OCI-LY7 (cell line): ENCODE measurements around the gene NGB. TPM values are rescaled to one million over a fixed set of nuclear protein-coding genes. Genes with fewer than 3 reads are reported as not detected.
A peak's percentile ranks its signal among the peaks of the same experiment; 100 is the strongest.

Experiments
- Bru-seq: library from RNA; stranded (reverse); fragments of 400-500 nt; gene quantifications from one replicate; lab custom pipeline; 2021; lab: Mats Ljungman, UMichigan
- BruChase-seq, 2 experiments: library from RNA; stranded (reverse); fragments of 400-500 nt; gene quantifications; one replicate each; lab custom pipeline; 2021; lab: Mats Ljungman, UMichigan
- BruUV-seq: library from RNA; stranded (reverse); fragments of 400-500 nt; replicated peaks from 2 replicates; lab custom pipeline; 2021; lab: Mats Ljungman, UMichigan
- CTCF ChIA-PET: fragments of 300-600 bp; sonication (Branson Sonifier 250); formaldehyde crosslinking; loops from one replicate; lab custom pipeline; 2022; ENCODE audit warnings: antibody characterized with exemption; ENCODE audit not compliant: unreplicated experiment; lab: Charles Lee
- POLR2A ChIA-PET: fragments of 300-600 bp; sonication (Branson Sonifier 250); formaldehyde crosslinking; loops from one replicate; lab custom pipeline; 2022; ENCODE audit warnings: antibody characterized with exemption; lab: Charles Lee
- DNase-seq: peaks from one replicate; pipeline ENCODE4 v3.0.0-alpha.2; 2015; ENCODE audit warnings: low spot score
- H2AFZ ChIP-seq: fragments of 200-600 bp; sonication (generic), shearing (Covaris generic); 2 replicates; pipeline ENCODE4 v1.6.1; 2014; ENCODE audit warnings: mild to moderate bottlenecking, antibody characterized with exemption, low read length, moderate library complexity
- H3K27ac ChIP-seq: fragments of 200-600 bp; sonication (generic); 2 replicates; pipeline ENCODE4 v1.5.1; 2014; ENCODE audit warnings: mixed run types, low read depth, mild to moderate bottlenecking, moderate library complexity, low read length, inconsistent platforms; ENCODE audit not compliant: poor library complexity, severe bottlenecking
- H3K36me3 ChIP-seq: fragments of 200-600 bp; sonication (generic); 2 replicates; pipeline ENCODE4 v1.6.1; 2014; ENCODE audit warnings: mild to moderate bottlenecking, antibody characterized with exemption, low read length, moderate library complexity, mixed read lengths; ENCODE audit not compliant: insufficient read depth
- H3K4me1 ChIP-seq: fragments of 200-600 bp; sonication (generic); 2 replicates; pipeline ENCODE4 v1.5.1; 2014; ENCODE audit warnings: mild to moderate bottlenecking, low read length; ENCODE audit not compliant: insufficient read depth, poor library complexity, severe bottlenecking
- H3K4me2 ChIP-seq: fragments of 200-600 bp; sonication (generic); 2 replicates; pipeline ENCODE4 v1.6.1; 2014; ENCODE audit warnings: mild to moderate bottlenecking, low read length
- H3K4me3 ChIP-seq: fragments of 200-600 bp; sonication (generic); 2 replicates; pipeline ENCODE4 v1.5.1; 2014; ENCODE audit warnings: mild to moderate bottlenecking, low read depth, low read length; ENCODE audit not compliant: poor library complexity, severe bottlenecking
- H3K79me2 ChIP-seq: fragments of 200-600 bp; sonication (generic); 2 replicates; pipeline ENCODE4 v1.6.1; 2016; ENCODE audit warnings: low read depth, mild to moderate bottlenecking, low read length, moderate library complexity, mixed read lengths; ENCODE audit not compliant: insufficient read depth
- H3K9me2 ChIP-seq: fragments of 200-600 bp; sonication (generic); 2 replicates; pipeline ENCODE4 v1.6.1; 2016; ENCODE audit warnings: mild to moderate bottlenecking, low read length, mixed read lengths; ENCODE audit not compliant: insufficient read depth
- H3K9me3 ChIP-seq: fragments of 200-600 bp; sonication (generic); 2 replicates; pipeline ENCODE4 v1.6.1; 2014; ENCODE audit warnings: mild to moderate bottlenecking, mixed run types, low read length, mixed read lengths
- H4K20me1 ChIP-seq: fragments of 200-600 bp; sonication (generic); 2 replicates; pipeline ENCODE4 v1.6.1; 2014; ENCODE audit warnings: mild to moderate bottlenecking, antibody characterized with exemption, low read length, moderate library complexity, mixed read lengths; ENCODE audit not compliant: insufficient read depth
- CTCF ChIP-seq: fragments of 200-600 bp; sonication (generic); conservative IDR thresholded peaks from 2 replicates; pipeline ENCODE4 v1.5.1; 2014; ENCODE audit warnings: mild to moderate bottlenecking, antibody characterized with exemption, low read length, moderate library complexity, mixed read lengths
- EZH2phosphoT487 ChIP-seq: fragments of 200-600 bp; sonication (generic); IDR thresholded peaks from 2 replicates; pipeline ENCODE4 v1.6.1; 2018; ENCODE audit warnings: low read depth, borderline replicate concordance, mild to moderate bottlenecking, mixed run types, antibody characterized with exemption, low read length, moderate library complexity, mixed read lengths
- intact Hi-C: fragments of 100-400 bp; cut with micrococcal nuclease; formaldehyde crosslinking; loops from one replicate; pipeline ENCODE4 v1.10.0; 2022; ENCODE audit not compliant: unreplicated experiment
- long read RNA-seq: library from polyadenylated mRNA; stranded (forward); transcript quantifications from one replicate; pipeline ENCODE4 v2.0.0, GENCODE V29; 2022
- total RNA-seq, 2 experiments: library from RNA; depleted of rRNA in 1 of 2; stranded (reverse); fragments of >200 nt in 1 of 2; shearing (Covaris generic) in 1 of 2; gene quantifications; 2 replicates each; pipeline ENCODE4 v1.2.3, GENCODE V29; 2014 to 2022

Gene NGB, protein sequence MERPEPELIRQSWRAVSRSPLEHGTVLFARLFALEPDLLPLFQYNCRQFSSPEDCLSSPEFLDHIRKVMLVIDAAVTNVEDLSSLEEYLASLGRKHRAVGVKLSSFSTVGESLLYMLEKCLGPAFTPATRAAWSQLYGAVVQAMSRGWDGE
- total RNA-seq (2014; rRNA removed; shearing (Covaris generic)): not detected in 2 replicates
- not detected in 2 replicates for total RNA-seq (2022)
- Bru-seq, nascent RNA: not detected
- BruChase-seq, experiment 1, labeled RNA remaining after a 6-hour chase: not detected
- not detected for BruChase-seq, experiment 2, labeled RNA remaining after a 2-hour chase
- long read RNA-seq: 0 reads

- no peak within 1 kb of the TSS for H3K27ac ChIP-seq
- DNase-seq: no peak
- H3K36me3 ChIP-seq: no peaks in the 10 kb centered on the region
- no peak within 1 kb of the TSS for H3K4me3 ChIP-seq
- peaks cover 7% of the 10 kb centered on the region for H3K4me1 ChIP-seq
- H3K9me3 ChIP-seq: no peaks in the 10 kb centered on the region
- no peak within 1 kb of the TSS for H3K4me2 ChIP-seq
- intact Hi-C loops: no loop called here
- POLR2A ChIA-PET: no interaction called here
- H2AFZ ChIP-seq: no peak within 1 kb of the TSS
- CTCF ChIA-PET: no interaction called here
- no TSS peak for BruUV-seq
- no peaks in the 10 kb centered on the region for H3K79me2 ChIP-seq
- TF ChIP-seq EZH2phosphoT487: no peak
- TF ChIP-seq CTCF: no peak
- H4K20me1 ChIP-seq: no peaks in the 10 kb centered on the region
- H3K9me2 ChIP-seq: no peaks in the 10 kb centered on the region
These were observed at the start of gene NGB for GRCh38 chr14:77271113-77271710. NGB (minus strand) TSS chr14:77271206; CDS start chr14:77270937, 269 bp downstream.

- Histone ChIP-seq H2AFZ (peak within 1 kb of the TSS; percentile 81), H3K36me3 (no peaks in the 10 kb centered on the region), H3K9me3 (no peaks in the 10 kb centered on the region), H3K4me2 (peak within 1 kb of the TSS; percentile 96), H3K4me3 (peak within 1 kb of the TSS; percentile 81), H4K20me1 (no peaks in the 10 kb centered on the region), H3K27ac (peak within 1 kb of the TSS; percentile 80), H3K79me2 (peaks cover 16% of the 10 kb centered on the region; the same call in 1 of the 2 replicates), H3K9me2 (no peaks in the 10 kb centered on the region), H3K4me1 (peaks cover 25% of the 10 kb centered on the region)
- ChIA-PET CTCF (interaction anchor here (0.6 kb wide), 1 partner anchor 53 kb away, joined by 4 read pairs; no protein-coding TSS in a partner anchor), POLR2A (interaction anchor here (0.6 to 2.4 kb wide), 7 partner anchors 55 to 1881 kb away, joined by 3 to 7 read pairs (median 4); partner anchors contain the start of genes SAMD15, TMED8 and TMEM63C)
- peak; percentile 51; the same call in 1 of the 2 replicates for TF ChIP-seq CTCF
- TF ChIP-seq EZH2phosphoT487: no peak
- BruUV-seq: no TSS peak
- DNase-seq: peak; percentile 92
- intact Hi-C loops: loop anchor here (1.0 to 2.0 kb wide), 3 partner anchors 222 to 296 kb away; partner anchors contain the start of genes CIPC and SPTLC2
These were observed 49.4 kb upstream of the NGB start, which contains the start of gene POMT2 for GRCh38 chr14:77320238-77320935. POMT2 (minus strand) TSS chr14:77320883; CDS start chr14:77320681, 202 bp downstream.
